ENCODE measurements around the gene UPF2.
"Not testable (repeated sequence)": the region's sequence is repeated elsewhere in the genome, so short reads cannot be mapped to it uniquely, and the experiment has no call there.

Gene UPF2

DNA sequence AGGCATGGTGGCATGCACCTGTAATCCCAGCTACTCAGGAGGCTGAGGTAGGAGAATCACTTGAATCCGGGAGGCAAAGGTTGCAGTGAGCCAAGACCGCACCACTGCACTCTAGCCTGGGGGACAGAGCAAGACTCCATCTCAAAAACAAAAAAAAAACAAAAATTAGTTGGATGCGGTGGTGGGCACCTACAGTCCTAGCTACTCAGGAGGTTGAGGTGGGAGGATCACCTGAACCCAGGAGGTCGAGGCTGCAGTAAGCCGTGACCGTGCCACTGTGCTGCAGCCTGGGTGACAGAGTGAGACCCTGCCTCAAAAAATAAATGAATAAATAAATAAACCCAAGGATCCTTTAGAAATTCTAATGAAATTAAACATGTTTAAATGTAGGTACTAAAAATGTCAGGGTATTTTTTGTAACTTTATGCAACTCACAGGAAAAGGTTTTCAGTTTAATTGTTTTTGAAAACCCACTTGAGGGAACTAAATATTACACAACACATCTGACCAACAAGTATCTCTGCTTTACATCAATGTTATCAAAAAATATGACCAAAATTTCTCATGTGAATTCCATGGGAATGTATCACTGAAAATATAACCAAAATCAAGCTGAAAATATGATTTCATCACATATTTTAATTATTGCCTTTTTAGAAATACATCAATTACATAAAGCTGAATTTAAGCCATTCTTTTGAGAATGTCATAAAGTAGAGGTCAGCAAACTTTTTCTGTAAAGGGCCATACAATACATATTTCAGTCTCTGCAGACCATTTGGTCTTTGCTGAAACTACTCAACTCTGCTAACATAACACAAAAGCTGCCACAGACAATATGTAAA is 23.9 kb downstream of the UPF2 start:
- H3K79me2 ChIP-seq (ENCODE audit: low read length): peaks cover 48% of the 10 kb centered on the region
- no peak for DNase-seq
- H3K9ac ChIP-seq (ENCODE audit: low read length): no peak overlapping the region
- H3K4me2 ChIP-seq (ENCODE audit: low read depth, low read length): no peak overlapping the region
- H2AFZ ChIP-seq (ENCODE audit: low read length): no peak overlapping the region
- no peaks in the 10 kb centered on the region; the same call in 1 of the 2 replicates for H4K20me1 ChIP-seq (ENCODE audit: insufficient read depth, low read length)
- no peaks in the 10 kb centered on the region for H3K36me3 ChIP-seq (replicated peaks; ENCODE audit: insufficient read depth, low read length)
- H3K27me3 ChIP-seq (replicated peaks; ENCODE audit: insufficient read depth, low read length): no peaks in the 10 kb centered on the region
- H3K4me3 ChIP-seq (ENCODE audit: low read length): no peak overlapping the region
- no peak for TF ChIP-seq EZH2phosphoT487 (IDR thresholded peaks at IDR 0.05; ENCODE audit: low read length)
- TF ChIP-seq EZH2 (optimal IDR thresholded peaks at IDR 0.05; ENCODE audit: low read depth, low read length): no peak
- TF ChIP-seq, protein P1, sequence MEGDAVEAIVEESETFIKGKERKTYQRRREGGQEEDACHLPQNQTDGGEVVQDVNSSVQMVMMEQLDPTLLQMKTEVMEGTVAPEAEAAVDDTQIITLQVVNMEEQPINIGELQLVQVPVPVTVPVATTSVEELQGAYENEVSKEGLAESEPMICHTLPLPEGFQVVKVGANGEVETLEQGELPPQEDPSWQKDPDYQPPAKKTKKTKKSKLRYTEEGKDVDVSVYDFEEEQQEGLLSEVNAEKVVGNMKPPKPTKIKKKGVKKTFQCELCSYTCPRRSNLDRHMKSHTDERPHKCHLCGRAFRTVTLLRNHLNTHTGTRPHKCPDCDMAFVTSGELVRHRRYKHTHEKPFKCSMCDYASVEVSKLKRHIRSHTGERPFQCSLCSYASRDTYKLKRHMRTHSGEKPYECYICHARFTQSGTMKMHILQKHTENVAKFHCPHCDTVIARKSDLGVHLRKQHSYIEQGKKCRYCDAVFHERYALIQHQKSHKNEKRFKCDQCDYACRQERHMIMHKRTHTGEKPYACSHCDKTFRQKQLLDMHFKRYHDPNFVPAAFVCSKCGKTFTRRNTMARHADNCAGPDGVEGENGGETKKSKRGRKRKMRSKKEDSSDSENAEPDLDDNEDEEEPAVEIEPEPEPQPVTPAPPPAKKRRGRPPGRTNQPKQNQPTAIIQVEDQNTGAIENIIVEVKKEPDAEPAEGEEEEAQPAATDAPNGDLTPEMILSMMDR (IDR thresholded peaks at IDR 0.05; ENCODE audit: low read length): no peak
- H3K4me1 ChIP-seq (ENCODE audit: low read length): peaks cover 5% of the 10 kb centered on the region; the same call in 1 of the 2 replicates
- H3F3A ChIP-seq (ENCODE audit: insufficient read depth, low read length): no peaks in the 10 kb centered on the region
- no peaks in the 10 kb centered on the region for H3K9me2 ChIP-seq (replicated peaks; ENCODE audit: insufficient read depth, low read length)
- H3K9me3 ChIP-seq (replicated peaks; ENCODE audit: insufficient read depth, low read length): no peaks in the 10 kb centered on the region
- no peak overlapping the region for H3K27ac ChIP-seq (ENCODE audit: low read length)

DNA sequence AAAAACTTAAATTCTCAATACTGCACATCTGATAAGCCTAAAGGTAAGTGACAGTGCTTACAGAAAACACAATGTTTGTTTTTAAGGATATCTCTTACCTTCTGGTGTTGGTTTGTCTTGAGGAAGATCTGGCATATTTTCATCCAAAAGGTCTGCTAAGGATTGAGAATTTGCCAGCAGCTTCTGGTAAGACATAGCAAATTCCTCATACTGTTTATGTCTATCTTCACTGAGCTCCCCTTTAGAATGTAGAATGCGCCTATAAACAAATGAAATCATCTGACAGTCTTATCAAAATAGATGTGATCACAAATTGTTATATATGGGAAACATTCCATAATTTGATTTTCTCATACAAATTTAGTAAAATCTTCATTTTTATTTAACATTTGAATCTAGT is 28.7 kb downstream of the UPF2 start:
- no peaks in the 10 kb centered on the region for H3K9me3 ChIP-seq (replicated peaks; ENCODE audit: insufficient read depth, low read length)
- no peak overlapping the region for H3K4me3 ChIP-seq (ENCODE audit: low read length)
- no peak overlapping the region for H3K9ac ChIP-seq (ENCODE audit: low read length)
- H3K9me2 ChIP-seq (replicated peaks; ENCODE audit: insufficient read depth, low read length): no peaks in the 10 kb centered on the region
- H3K4me1 ChIP-seq (ENCODE audit: low read length): no peaks in the 10 kb centered on the region
- no peaks in the 10 kb centered on the region for H3K27me3 ChIP-seq (replicated peaks; ENCODE audit: insufficient read depth, low read length)
- no peak for DNase-seq
- H3K79me2 ChIP-seq (ENCODE audit: low read length): peaks cover 15% of the 10 kb centered on the region
- no peaks in the 10 kb centered on the region; the same call in 1 of the 2 replicates for H4K20me1 ChIP-seq (ENCODE audit: insufficient read depth, low read length)
- H2AFZ ChIP-seq (ENCODE audit: low read length): no peak overlapping the region
- no peaks in the 10 kb centered on the region for H3F3A ChIP-seq (ENCODE audit: insufficient read depth, low read length)
- TF ChIP-seq EZH2 (optimal IDR thresholded peaks at IDR 0.05; ENCODE audit: low read depth, low read length) (no peak), EZH2phosphoT487 (IDR thresholded peaks at IDR 0.05; ENCODE audit: low read length) (no peak)
- TF ChIP-seq, protein P1 (IDR thresholded peaks at IDR 0.05; ENCODE audit: low read length): no peak
- no peak overlapping the region for H3K27ac ChIP-seq (ENCODE audit: low read length)
- no peaks in the 10 kb centered on the region for H3K36me3 ChIP-seq (replicated peaks; ENCODE audit: insufficient read depth, low read length)
- no peak overlapping the region for H3K4me2 ChIP-seq (ENCODE audit: low read depth, low read length)

DNA sequence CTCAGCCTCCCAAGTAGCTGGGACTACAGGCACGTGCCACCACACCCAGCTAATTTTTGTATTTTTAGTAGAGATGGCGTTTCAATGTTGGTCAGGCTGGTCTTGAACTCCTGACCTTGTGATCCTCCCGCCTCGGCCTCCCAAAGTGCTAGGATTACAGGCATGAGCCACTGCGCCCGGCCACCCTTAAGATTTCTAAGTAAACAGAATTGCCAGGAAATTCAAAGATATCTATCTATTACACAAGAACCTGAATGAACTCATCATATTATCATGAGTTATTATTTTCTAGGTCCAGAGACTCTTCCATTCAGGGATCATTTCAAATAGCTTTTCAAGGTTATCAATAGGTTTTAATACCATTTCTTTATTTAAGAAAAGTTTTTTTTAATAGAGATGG is 29.2 kb downstream of the UPF2 start:
- H3K4me2 ChIP-seq (ENCODE audit: low read depth, low read length); H3K27ac ChIP-seq (ENCODE audit: low read length); H4K20me1 ChIP-seq (ENCODE audit: insufficient read depth, low read length); H2AFZ ChIP-seq (ENCODE audit: low read length); H3K4me1 ChIP-seq (ENCODE audit: low read length); H3K9me3 ChIP-seq (replicated peaks; ENCODE audit: insufficient read depth, low read length); H3K4me3 ChIP-seq (ENCODE audit: low read length); H3F3A ChIP-seq (ENCODE audit: insufficient read depth, low read length); H3K27me3 ChIP-seq (replicated peaks; ENCODE audit: insufficient read depth, low read length); DNase-seq; H3K9me2 ChIP-seq (replicated peaks; ENCODE audit: insufficient read depth, low read length); H3K36me3 ChIP-seq (replicated peaks; ENCODE audit: insufficient read depth, low read length); H3K9ac ChIP-seq (ENCODE audit: low read length): not testable (repeated sequence)
- H3K79me2 ChIP-seq (ENCODE audit: low read length): peaks cover 13% of the 10 kb centered on the region; the same call in 1 of the 2 replicates

DNA sequence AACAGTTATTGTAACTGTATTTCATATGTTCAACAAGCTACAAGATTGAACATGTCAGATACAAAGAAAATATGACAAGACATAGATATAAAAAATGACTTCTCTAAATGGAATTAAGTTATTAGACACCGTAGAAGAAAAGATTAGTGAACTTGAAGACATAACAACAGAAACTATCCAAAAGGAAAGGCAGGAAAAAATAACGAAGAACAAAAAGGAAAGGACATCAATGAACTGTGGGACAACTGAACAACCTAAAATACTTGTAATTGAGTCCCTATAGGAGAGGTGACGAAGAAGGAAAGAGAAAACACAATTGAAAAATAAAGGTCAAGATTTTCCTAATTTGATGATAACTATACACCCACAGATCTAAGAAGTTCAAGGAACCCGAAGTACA is 32.3 kb downstream of the UPF2 start:
- DNase-seq: no peak
- no peaks in the 10 kb centered on the region for H3K27me3 ChIP-seq (replicated peaks; ENCODE audit: insufficient read depth, low read length)
- H3K4me3 ChIP-seq (ENCODE audit: low read length): no peak overlapping the region
- H3K4me1 ChIP-seq (ENCODE audit: low read length): no peaks in the 10 kb centered on the region
- no peaks in the 10 kb centered on the region for H4K20me1 ChIP-seq (ENCODE audit: insufficient read depth, low read length)
- TF ChIP-seq EZH2 (optimal IDR thresholded peaks at IDR 0.05; ENCODE audit: low read depth, low read length) (no peak), EZH2phosphoT487 (IDR thresholded peaks at IDR 0.05; ENCODE audit: low read length) (no peak)
- TF ChIP-seq, protein P1 (IDR thresholded peaks at IDR 0.05; ENCODE audit: low read length): no peak
- H3K4me2 ChIP-seq (ENCODE audit: low read depth, low read length): no peak overlapping the region
- no peaks in the 10 kb centered on the region for H3K9me3 ChIP-seq (replicated peaks; ENCODE audit: insufficient read depth, low read length)
- no peaks in the 10 kb centered on the region for H3K9me2 ChIP-seq (replicated peaks; ENCODE audit: insufficient read depth, low read length)
- H3K9ac ChIP-seq (ENCODE audit: low read length): no peak overlapping the region
- H2AFZ ChIP-seq (ENCODE audit: low read length): no peak overlapping the region
- no peak overlapping the region for H3K27ac ChIP-seq (ENCODE audit: low read length)
- no peaks in the 10 kb centered on the region for H3F3A ChIP-seq (ENCODE audit: insufficient read depth, low read length)
- peaks cover 8% of the 10 kb centered on the region; the same call in 1 of the 2 replicates for H3K79me2 ChIP-seq (ENCODE audit: low read length)
- no peaks in the 10 kb centered on the region; the same call in 1 of the 2 replicates for H3K36me3 ChIP-seq (replicated peaks; ENCODE audit: insufficient read depth, low read length)

DNA sequence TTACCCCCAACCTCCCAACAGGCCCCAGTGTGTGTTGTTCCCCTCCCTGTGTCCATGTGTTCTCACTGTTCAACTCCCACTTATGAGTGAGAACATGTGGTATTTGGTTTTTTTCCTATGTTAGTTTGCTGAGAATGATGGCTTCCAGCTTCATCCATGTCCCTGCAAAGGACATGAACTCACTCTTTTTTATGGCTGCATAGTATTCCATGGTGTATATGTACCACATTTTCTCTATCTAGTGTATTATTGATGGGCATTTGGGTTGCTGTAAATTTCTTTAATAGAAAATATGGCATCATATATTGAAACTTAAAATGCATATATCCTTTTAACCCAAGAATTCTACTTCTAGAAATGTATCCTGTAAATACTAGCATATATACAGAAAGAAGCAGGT is 33.8 kb downstream of the UPF2 start:
- not testable (repeated sequence) for H3K27me3 ChIP-seq (replicated peaks; ENCODE audit: insufficient read depth, low read length); H3K36me3 ChIP-seq (replicated peaks; ENCODE audit: insufficient read depth, low read length); H3K9ac ChIP-seq (ENCODE audit: low read length)

More for the DNA sequence above, 33.8 kb downstream of the UPF2 start:
- not testable (repeated sequence) for H3K9me2 ChIP-seq (replicated peaks; ENCODE audit: insufficient read depth, low read length); DNase-seq; H3F3A ChIP-seq (ENCODE audit: insufficient read depth, low read length); H3K4me3 ChIP-seq (ENCODE audit: low read length); H3K9me3 ChIP-seq (replicated peaks; ENCODE audit: insufficient read depth, low read length); H2AFZ ChIP-seq (ENCODE audit: low read length); H4K20me1 ChIP-seq (ENCODE audit: insufficient read depth, low read length); H3K79me2 ChIP-seq (ENCODE audit: low read length); H3K4me2 ChIP-seq (ENCODE audit: low read depth, low read length); H3K4me1 ChIP-seq (ENCODE audit: low read length); H3K27ac ChIP-seq (ENCODE audit: low read length)
